Lower lobe of right lung (tissue), 2 donors: Measurements from ENCODE around the gene PRODH2. TPM values are rescaled to one million over a fixed set of nuclear protein-coding genes. Genes with fewer than 3 reads are reported as not detected.

Source experiments
- ATAC-seq, 2 donors: fragments of 200-7000 bp; cut with Tn5 transposase; one replicate each; pipeline ENCODE4 v1.9.1; 2020 to 2022; ENCODE audit warnings: mild to moderate bottlenecking in 2 of 2, moderate library complexity in 2 of 2
- DNase-seq: peaks from one replicate; pipeline ENCODE4 v3.0.0-alpha.2; 2020
- H3K27ac ChIP-seq: fragments of 200-600 bp; one replicate; pipeline ENCODE4 v1.8.0; 2022
- H3K27me3 ChIP-seq: fragments of 200-600 bp; one replicate; pipeline ENCODE4 v1.8.0; 2022; ENCODE audit warnings: low read depth
- H3K36me3 ChIP-seq: fragments of 200-600 bp; one replicate; pipeline ENCODE4 v1.8.0; 2022; ENCODE audit warnings: mild to moderate bottlenecking
- H3K4me1 ChIP-seq: fragments of 200-600 bp; one replicate; pipeline ENCODE4 v1.8.0; 2022
- H3K4me3 ChIP-seq: fragments of 200-600 bp; one replicate; pipeline ENCODE4 v1.8.0; 2022; ENCODE audit warnings: mild to moderate bottlenecking
- H3K9me3 ChIP-seq: fragments of 200-600 bp; one replicate; pipeline ENCODE4 v1.8.0; 2022
- intact Hi-C: fragments of 100-400 bp; cut with DNase I; formaldehyde crosslinking; loops from one replicate; pipeline ENCODE4 v1.11.0; 2022
- total RNA-seq: library from RNA; stranded (reverse); fragmentation: NEBNext Ultra II Directional; extraction: Animal tissue kit (Norgen Biotek cat#: 25700); gene quantifications from one replicate; pipeline ENCODE4 v1.2.1, GENCODE V29; 2021
- TF ChIP-seq, protein P1 (sequence below): fragments of 200-600 bp; IDR thresholded peaks from one replicate; pipeline ENCODE4 v1.8.0; 2022; ENCODE audit warnings: antibody characterized with exemption, mild to moderate bottlenecking
- donor health status: DM: no; HTN: yes; CAD: no; lungs with severe emphysema.

PRODH2 gene
- total RNA-seq, 1 donor from 2014 or later, result not detected

DNA sequence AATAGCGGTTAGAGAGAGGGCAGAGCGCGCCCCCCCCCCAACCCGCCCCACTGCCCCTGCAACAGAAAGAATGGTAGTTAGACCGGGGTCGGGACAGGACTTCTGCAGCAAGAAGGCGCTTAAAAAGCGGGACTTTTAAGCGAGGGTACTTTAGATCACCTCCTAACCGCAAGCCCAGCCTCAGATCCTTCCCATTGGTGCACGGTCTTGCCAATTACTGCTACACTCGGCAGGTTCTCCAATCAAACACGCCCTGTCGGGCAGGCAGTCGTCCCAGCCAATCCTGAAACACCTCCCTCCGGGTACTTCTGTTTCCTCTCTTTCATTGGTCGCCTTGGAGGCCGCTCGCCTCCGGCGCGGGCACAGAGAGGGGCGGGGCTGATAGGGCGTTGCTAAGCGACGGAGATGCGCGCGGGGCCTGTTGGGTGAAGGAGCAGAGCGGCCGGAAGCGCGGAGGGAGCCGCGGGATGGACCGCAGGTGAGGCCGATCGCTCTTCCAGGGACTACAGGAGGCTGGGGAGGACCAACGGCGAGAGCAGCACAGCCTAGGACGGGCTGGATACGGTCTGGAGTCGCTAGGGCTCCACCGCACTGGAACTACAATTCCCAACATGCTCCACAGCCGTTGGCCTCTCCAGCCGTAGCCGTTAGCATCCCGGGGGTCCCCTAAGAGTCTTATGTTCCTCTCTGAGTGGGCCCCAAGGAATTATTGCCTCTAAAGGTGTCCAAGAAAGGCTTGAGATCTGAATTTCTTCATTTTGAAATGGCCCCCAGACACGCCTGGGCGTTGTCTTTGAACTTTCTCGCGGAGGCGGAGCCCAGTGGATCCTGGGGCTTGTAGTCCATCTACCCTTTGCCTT lies 54.7 kb downstream of the PRODH2 start, which contains the start of gene PROSER3:
TSS of gene PROSER3 (plus strand) at position 428 of the 860 bp plus-strand sequence. CDS start at position 468, 40 bp downstream.
- Histone ChIP-seq H3K27me3 (no peaks in the 10 kb centered on the region), H3K27ac (peak within 1 kb of the TSS; percentile 99), H3K4me1 (peaks cover 32% of the 10 kb centered on the region), H3K9me3 (no peaks in the 10 kb centered on the region), H3K4me3 (peak within 1 kb of the TSS; percentile 99), H3K36me3 (peaks cover 35% of the 10 kb centered on the region)
- intact Hi-C loops, result no loop called here
- TF ChIP-seq, protein P1, sequence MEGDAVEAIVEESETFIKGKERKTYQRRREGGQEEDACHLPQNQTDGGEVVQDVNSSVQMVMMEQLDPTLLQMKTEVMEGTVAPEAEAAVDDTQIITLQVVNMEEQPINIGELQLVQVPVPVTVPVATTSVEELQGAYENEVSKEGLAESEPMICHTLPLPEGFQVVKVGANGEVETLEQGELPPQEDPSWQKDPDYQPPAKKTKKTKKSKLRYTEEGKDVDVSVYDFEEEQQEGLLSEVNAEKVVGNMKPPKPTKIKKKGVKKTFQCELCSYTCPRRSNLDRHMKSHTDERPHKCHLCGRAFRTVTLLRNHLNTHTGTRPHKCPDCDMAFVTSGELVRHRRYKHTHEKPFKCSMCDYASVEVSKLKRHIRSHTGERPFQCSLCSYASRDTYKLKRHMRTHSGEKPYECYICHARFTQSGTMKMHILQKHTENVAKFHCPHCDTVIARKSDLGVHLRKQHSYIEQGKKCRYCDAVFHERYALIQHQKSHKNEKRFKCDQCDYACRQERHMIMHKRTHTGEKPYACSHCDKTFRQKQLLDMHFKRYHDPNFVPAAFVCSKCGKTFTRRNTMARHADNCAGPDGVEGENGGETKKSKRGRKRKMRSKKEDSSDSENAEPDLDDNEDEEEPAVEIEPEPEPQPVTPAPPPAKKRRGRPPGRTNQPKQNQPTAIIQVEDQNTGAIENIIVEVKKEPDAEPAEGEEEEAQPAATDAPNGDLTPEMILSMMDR, result no peak
- peak; percentile 97 to 98 for ATAC-seq
- peak; percentile 99 for DNase-seq

DNA sequence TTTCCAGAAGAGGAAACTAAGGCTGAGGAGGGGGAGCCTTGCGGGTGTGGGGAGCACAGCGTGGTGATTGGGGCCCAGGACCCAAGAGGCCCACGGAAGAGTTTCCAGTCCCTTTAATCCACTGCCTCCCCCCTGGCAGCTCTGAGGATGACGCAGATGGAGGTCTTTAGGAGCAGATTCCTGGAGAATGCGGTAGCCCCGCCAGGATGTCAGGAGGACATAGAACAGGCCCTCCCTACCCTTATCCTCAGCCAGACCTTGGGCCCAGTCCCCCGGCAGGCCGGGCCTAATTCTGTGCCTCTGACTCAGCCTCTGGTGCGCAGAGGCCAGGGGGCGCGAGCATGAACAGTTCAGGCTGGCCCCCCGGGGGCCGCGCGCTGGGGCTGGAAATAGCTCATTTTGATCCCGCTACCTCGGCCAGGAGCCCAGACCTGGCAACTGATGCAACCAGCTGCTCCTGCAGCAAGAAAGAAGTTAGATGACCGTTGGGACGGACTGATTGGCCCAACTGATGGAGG lies 55.4 kb downstream of the PRODH2 start:
- peak overlapping the region; percentile 99 for H3K27ac ChIP-seq
- intact Hi-C loops, result no loop called here
- H3K36me3 ChIP-seq, result peaks cover 38% of the 10 kb centered on the region
- ATAC-seq, result peak; percentile 21 to 53
- DNase-seq, result no peak
- peak overlapping the region; percentile 99 for H3K4me3 ChIP-seq
- TF ChIP-seq, protein P1, result no peak
- H3K9me3 ChIP-seq, result no peaks in the 10 kb centered on the region
- no peaks in the 10 kb centered on the region for H3K27me3 ChIP-seq
- H3K4me1 ChIP-seq, result peaks cover 32% of the 10 kb centered on the region

DNA sequence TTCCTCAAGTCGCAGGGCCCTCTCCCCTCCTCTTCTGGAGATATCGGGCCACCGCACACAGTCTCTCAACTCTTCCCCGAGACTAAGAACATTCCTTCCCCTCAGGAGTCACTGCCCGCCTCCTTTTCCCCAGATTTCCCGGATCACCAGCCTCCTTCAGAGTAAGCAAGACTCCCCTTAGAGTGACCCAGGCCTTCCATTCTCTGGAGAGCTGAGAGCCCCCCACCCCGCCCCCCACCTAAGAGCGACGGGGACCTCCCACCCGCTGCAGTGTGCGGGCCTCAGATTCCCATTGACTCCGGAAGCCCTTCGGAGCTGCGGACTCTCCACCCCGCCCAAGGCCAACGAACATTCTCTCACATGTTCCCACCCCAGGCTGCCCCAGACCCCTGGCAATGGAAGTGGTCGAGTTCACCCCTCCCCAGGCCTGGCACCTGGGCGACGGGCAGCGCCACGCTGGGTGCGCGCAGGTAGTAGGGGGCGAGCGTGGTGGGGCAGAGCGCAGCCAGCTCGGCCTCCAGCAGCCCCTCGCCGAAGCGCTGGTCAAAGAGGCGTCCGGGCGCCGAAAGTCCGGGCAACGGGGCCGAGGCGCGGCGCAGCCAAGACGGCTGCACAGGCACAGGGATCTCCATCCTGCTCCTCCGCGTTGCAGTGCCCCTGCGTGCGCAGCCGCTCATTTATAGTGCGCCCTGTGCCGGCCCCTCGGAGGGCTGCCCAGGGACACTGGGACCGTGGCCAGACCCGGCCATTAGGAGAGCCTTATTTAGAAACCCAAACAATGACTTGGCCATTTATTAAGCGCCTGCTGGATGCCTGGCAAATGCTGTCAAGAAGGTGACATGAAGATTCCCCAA lies 56.0 kb downstream of the PRODH2 start, which contains the start of gene HSPB6:
TSS of gene HSPB6 (minus strand) at position 653 of the 854 bp plus-strand sequence. CDS start at position 632, 21 bp downstream.
- H3K27me3 ChIP-seq, result no peaks in the 10 kb centered on the region
- no peaks in the 10 kb centered on the region for H3K9me3 ChIP-seq
- H3K36me3 ChIP-seq, result peaks cover 38% of the 10 kb centered on the region
- H3K4me3 ChIP-seq, result peak within 1 kb of the TSS; percentile 99
- TF ChIP-seq, protein P1, result no peak
- intact Hi-C loops, result no loop called here
- peaks cover 32% of the 10 kb centered on the region for H3K4me1 ChIP-seq
- H3K27ac ChIP-seq, result peak within 1 kb of the TSS; percentile 99
- no peak for ATAC-seq
- DNase-seq, result peak; percentile 53

DNA sequence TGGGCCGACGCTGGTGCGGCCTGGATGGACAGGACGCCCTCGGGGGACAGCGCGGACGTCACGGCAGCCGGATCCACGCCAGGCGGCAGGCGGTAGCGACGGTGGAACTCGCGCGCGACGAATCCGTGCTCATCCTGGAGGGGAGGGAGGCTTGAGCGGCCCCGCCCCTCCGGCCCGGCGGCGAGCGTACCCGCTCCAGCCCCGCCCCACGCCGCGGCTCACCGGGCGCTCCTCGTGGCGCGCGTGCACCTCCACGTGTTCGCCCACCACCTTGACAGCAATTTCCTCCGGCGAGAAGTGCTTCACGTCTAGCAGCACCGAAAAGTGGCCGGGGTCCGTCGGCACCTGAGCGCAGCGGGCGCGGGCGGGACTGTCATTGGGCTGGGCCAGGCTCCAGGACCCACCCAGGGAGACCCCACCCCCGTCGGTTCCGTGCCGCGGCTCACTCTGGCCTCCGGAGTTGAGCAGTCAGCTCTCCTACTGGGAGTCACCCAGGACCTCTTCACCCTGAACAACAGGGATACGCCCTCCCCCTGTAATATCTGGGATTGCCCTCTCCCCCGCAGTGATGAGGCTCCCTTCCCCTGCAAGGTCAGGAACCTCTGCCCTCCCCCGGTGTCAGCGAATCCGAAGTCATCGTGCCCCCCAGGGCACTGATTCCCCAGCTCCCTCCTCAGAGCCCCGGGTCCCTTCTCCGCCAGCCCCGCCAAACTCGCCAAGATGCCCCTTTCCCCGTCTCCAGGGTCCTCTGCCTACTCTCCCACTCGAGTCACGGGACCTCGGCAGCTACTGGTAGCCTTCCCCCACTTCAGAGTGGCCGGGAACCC lies 56.9 kb downstream of the PRODH2 start:
- intact Hi-C loops, result no loop called here
- Histone ChIP-seq H3K27me3 (no peaks in the 10 kb centered on the region), H3K4me1 (peaks cover 32% of the 10 kb centered on the region), H3K36me3 (peaks cover 37% of the 10 kb centered on the region), H3K9me3 (no peaks in the 10 kb centered on the region), H3K27ac (peak overlapping the region; percentile 99), H3K4me3 (peak overlapping the region; percentile 99)
- ATAC-seq, result peak; percentile 3 to 5
- TF ChIP-seq, protein P1, result no peak
- no peak for DNase-seq
